H1 (cell line): ENCODE data around the gene BOD1L2. TPM values are rescaled to one million over a fixed set of nuclear protein-coding genes. Genes with fewer than 3 reads are reported as not detected.

Experiments
- CTCF ChIA-PET: fragments of 300-600 bp; sonication (Branson Sonifier 250); formaldehyde crosslinking; loops from one replicate; lab custom pipeline; 2021; ENCODE audit not compliant: partially characterized antibody; lab: Charles Lee
- POLR2A ChIA-PET: fragments of 300-600 bp; sonication (Branson Sonifier 250); formaldehyde crosslinking; loops from one replicate; lab custom pipeline; 2021; ENCODE audit warnings: inconsistent platforms; ENCODE audit not compliant: partially characterized antibody; lab: Charles Lee
- DNase-seq, 2 experiments: peaks; one replicate each; pipeline versions ENCODE4 v3.0.0 to v3.0.0-alpha.2; 2010 to 2022; ENCODE audit warnings: low spot score in 2 of 2, low read depth in 1 of 2, mixed read lengths in 1 of 2
- FAIRE-seq: peaks from 2 replicates; lab custom pipeline; 2011; peaks lifted over from hg19 to GRCh38; lab: Jason Lieb, UNC
- H2AFZ ChIP-seq: 2 replicates; pipeline ENCODE4 v1.8.1; 2012; ENCODE audit warnings: low read length, inconsistent platforms
- H2AK5ac ChIP-seq: 2 replicates; pipeline ENCODE4 v1.6.1; 2013; ENCODE audit warnings: low read depth, low read length
- H2BK120ac ChIP-seq: replicated peaks from 2 replicates; pipeline ENCODE3; 2013; ENCODE audit warnings: low read depth, low read length, inconsistent platforms
- H2BK12ac ChIP-seq: 2 replicates; pipeline ENCODE4 v1.6.1; 2013; ENCODE audit warnings: low read depth, low read length
- H2BK15ac ChIP-seq: 2 replicates; pipeline ENCODE4 v1.6.1; 2013; ENCODE audit warnings: low read length
- H2BK20ac ChIP-seq: 2 replicates; pipeline ENCODE4 v1.6.1; 2013; ENCODE audit warnings: low read length
- H2BK5ac ChIP-seq: 2 replicates; pipeline ENCODE4 v1.6.1; 2013; ENCODE audit warnings: low read depth, low read length
- H3K14ac ChIP-seq: 2 replicates; pipeline ENCODE4 v1.6.1; 2013; ENCODE audit warnings: inconsistent platforms; ENCODE audit not compliant: insufficient read length
- H3K18ac ChIP-seq: 2 replicates; pipeline ENCODE4 v1.6.1; 2013; ENCODE audit warnings: low read length; ENCODE audit errors: extremely low read depth
- H3K23ac ChIP-seq: 2 replicates; pipeline ENCODE4 v1.6.1; 2013; ENCODE audit warnings: inconsistent platforms; ENCODE audit not compliant: insufficient read length
- H3K23me2 ChIP-seq: 2 replicates; pipeline ENCODE4 v1.6.1; 2013; ENCODE audit warnings: low read depth, low read length
- H3K27ac ChIP-seq: 2 replicates; pipeline ENCODE4 v1.6.1; 2011; ENCODE audit warnings: low read depth, low read length, inconsistent platforms
- H3K27me3 ChIP-seq, 4 experiments: replicated peaks in 1 of 4; 1 replicate in 1 of 4; 2 replicates in 3 of 4; pipeline versions ENCODE4 v1.6.1 to v1.8.1; 2011 to 2013; ENCODE audit warnings: low read length in 3 of 4, mild to moderate bottlenecking in 3 of 4, inconsistent platforms in 2 of 4, mixed read lengths in 2 of 4, moderate library complexity in 1 of 4; ENCODE audit not compliant: control insufficient read depth in 3 of 4, insufficient read depth in 3 of 4; ENCODE audit errors: extremely low read depth in 1 of 4
- H3K36me3 ChIP-seq, 4 experiments: 2 replicates each; pipeline versions ENCODE4 v1.6.1 to v1.8.1; 2011 to 2013; ENCODE audit warnings: mild to moderate bottlenecking in 4 of 4, low read length in 3 of 4, moderate library complexity in 2 of 4, control low read depth in 1 of 4, inconsistent platforms in 1 of 4; ENCODE audit not compliant: insufficient read depth in 4 of 4, control insufficient read depth in 2 of 4
- H3K4ac ChIP-seq: replicated peaks from 2 replicates; pipeline ENCODE3; 2013; ENCODE audit warnings: low read length, low read depth, mixed read lengths, inconsistent platforms; ENCODE audit not compliant: insufficient read length
- H3K4me1 ChIP-seq, 4 experiments: replicated peaks in 1 of 4; 1 replicate in 1 of 4; 2 replicates in 3 of 4; pipeline versions ENCODE4 v1.6.1 to v1.8.1; 2011 to 2013; ENCODE audit warnings: low read length in 3 of 4, inconsistent platforms in 2 of 4, mixed read lengths in 1 of 4; ENCODE audit not compliant: insufficient read depth in 4 of 4, control insufficient read depth in 3 of 4
- H3K4me2 ChIP-seq, 2 experiments: 2 replicates each; pipeline versions ENCODE4 v1.6.1 to v1.8.1; 2011 to 2013; ENCODE audit warnings: low read depth in 2 of 2, low read length in 2 of 2, control low read depth in 1 of 2, inconsistent platforms in 1 of 2, mild to moderate bottlenecking in 1 of 2; ENCODE audit not compliant: insufficient read depth in 1 of 2
- H3K4me3 ChIP-seq, 4 experiments: fragments of 200-600, 300-600 bp in 1 of 4; sonication (generic), shearing (Covaris generic), sonication (Bioruptor Twin) in 1 of 4; 2 replicates each; pipeline versions ENCODE4 v1.5.1 to v1.8.1; 2011 to 2016; ENCODE audit warnings: low read length in 4 of 4, low read depth in 3 of 4, control low read depth in 2 of 4, inconsistent platforms in 2 of 4, mild to moderate bottlenecking in 2 of 4, mixed read lengths in 1 of 4, moderate library complexity in 1 of 4; ENCODE audit not compliant: insufficient read depth in 2 of 4; ENCODE audit errors: extremely low read depth in 1 of 4
- H3K56ac ChIP-seq: replicated peaks from 2 replicates; pipeline ENCODE3; 2013; ENCODE audit warnings: low read depth, mild to moderate bottlenecking, mixed read lengths, low read length, inconsistent platforms; ENCODE audit not compliant: insufficient read length
- H3K79me1 ChIP-seq: 2 replicates; pipeline ENCODE4 v1.6.1; 2013; ENCODE audit warnings: low read depth, low read length, control low read depth
- H3K79me2 ChIP-seq, 2 experiments: 2 replicates each; pipeline versions ENCODE4 v1.6.1 to v1.8.1; 2012 to 2013; ENCODE audit warnings: low read length in 2 of 2, mild to moderate bottlenecking in 2 of 2, inconsistent platforms in 1 of 2; ENCODE audit not compliant: insufficient read depth in 2 of 2, control insufficient read depth in 1 of 2
- H3K9ac ChIP-seq, 4 experiments: replicated peaks in 1 of 4; 1 replicate in 1 of 4; 2 replicates in 3 of 4; pipeline versions ENCODE4 v1.6.1 to v1.8.1; 2011 to 2013; ENCODE audit warnings: low read depth in 3 of 4, low read length in 3 of 4, control low read depth in 2 of 4, mild to moderate bottlenecking in 2 of 4, moderate library complexity in 2 of 4, inconsistent platforms in 1 of 4; ENCODE audit errors: extremely low read depth in 1 of 4
- H3K9me3 ChIP-seq, 2 experiments: 2 replicates each; pipeline versions ENCODE4 v1.6.1 to v1.8.1; 2012 to 2013; ENCODE audit warnings: mild to moderate bottlenecking in 2 of 2, moderate library complexity in 2 of 2, control low read depth in 1 of 2, inconsistent platforms in 1 of 2, low read depth in 1 of 2, low read length in 1 of 2, mixed read lengths in 1 of 2; ENCODE audit not compliant: insufficient read depth in 2 of 2
- H4K20me1 ChIP-seq, 2 experiments: replicated peaks in 1 of 2; 2 replicates each; pipeline versions ENCODE3 to v1.8.1; 2011 to 2013; ENCODE audit warnings: inconsistent platforms in 2 of 2, low read length in 2 of 2, mild to moderate bottlenecking in 1 of 2; ENCODE audit not compliant: insufficient read depth in 2 of 2, control insufficient read depth in 1 of 2
- H4K5ac ChIP-seq: 2 replicates; pipeline ENCODE4 v1.6.1; 2013; ENCODE audit warnings: low read length, low read depth, mixed read lengths, inconsistent platforms; ENCODE audit not compliant: insufficient read length
- H4K8ac ChIP-seq: 2 replicates; pipeline ENCODE4 v1.8.0; 2013; ENCODE audit warnings: mild to moderate bottlenecking, moderate library complexity, low read length, inconsistent platforms; ENCODE audit not compliant: insufficient read depth; ENCODE audit errors: extremely low read depth
- H4K91ac ChIP-seq: replicated peaks from 2 replicates; pipeline ENCODE3; 2013; ENCODE audit warnings: low read length, mixed read lengths, inconsistent platforms; ENCODE audit not compliant: insufficient read length
- CREB1 ChIP-seq: IDR thresholded peaks from 2 replicates; pipeline ENCODE4 v1.6.1; 2012; ENCODE audit warnings: inconsistent platforms
- FOSL1 ChIP-seq: IDR thresholded peaks from 2 replicates; pipeline ENCODE4 v1.6.1; 2011; ENCODE audit warnings: mild to moderate bottlenecking, low read depth, low read length, moderate library complexity; ENCODE audit not compliant: insufficient read depth
- SP1 ChIP-seq: IDR thresholded peaks from 2 replicates; pipeline ENCODE4 v1.6.1; 2011; ENCODE audit warnings: low read depth, low read length
- TEAD4 ChIP-seq: IDR thresholded peaks from 2 replicates; pipeline ENCODE4 v1.6.1; 2012; ENCODE audit warnings: low read depth, low read length, inconsistent platforms, mixed read lengths
- WGBS, 2 experiments: shearing (Covaris generic) in 1 of 2; methylation state at CpG; one replicate each; pipeline versions ENCODE4 v1.1.6 to v1.1.7; 2013 to 2015; ENCODE audit warnings: low lambda C conversion rate in 2 of 2, mixed read lengths in 2 of 2, inconsistent platforms in 1 of 2, low coverage in 1 of 2, missing lambda C conversion rate in 1 of 2; ENCODE audit not compliant: insufficient replicate concordance in 2 of 2, insufficient coverage in 1 of 2, insufficient read length in 1 of 2; ENCODE audit errors: extremely low coverage in 1 of 2, missing lambda C conversion rate in 1 of 2; 5-methylcytosine and 5-hydroxymethylcytosine counted together
- polyA plus RNA-seq, 7 experiments: library from polyadenylated mRNA; depleted of rRNA in 3 of 7; stranded (reverse) in 5 of 7; unstranded in 2 of 7; fragments of >200 nt in 5 of 7; fragments of 200-250 nt in 2 of 7; gene quantifications; 1 replicate in 5 of 7; 2 replicates in 1 of 7; 4 replicates in 1 of 7; pipeline versions ENCODE4 v1.2.1 to v1.2.3, GENCODE V29; 2011 to 2013; ENCODE audit warnings: missing spikeins in 2 of 7, mixed read lengths in 2 of 7
- total RNA-seq: library from RNA; stranded (reverse); fragmentation: NEBNext Ultra II Directional; extraction: Animal tissue kit (Norgen Biotek cat#: 25700); gene quantifications from 2 replicates; pipeline ENCODE4 v1.2.1, GENCODE V29; 2021

Gene BOD1L2
- total and polyA plus RNA-seq, 2 of the 8 experiments (the other 6 are each of a cell fraction or from before 2014, with no cell fraction given) = not detected

- Histone ChIP-seq H3K27me3 (no peaks in the 10 kb centered on the region), H4K8ac (no peak overlapping the region), H2BK12ac (no peak overlapping the region), H2BK120ac (no peak overlapping the region), H2AK5ac (no peak overlapping the region), H3K9ac (no peak overlapping the region), H3K23ac (no peak overlapping the region), H3K4ac (no peak overlapping the region), H3K27ac (no peak overlapping the region), H2BK15ac (no peak overlapping the region), H3K56ac (no peak overlapping the region), H3K79me1 (no peaks in the 10 kb centered on the region), H4K20me1 (no peaks in the 10 kb centered on the region), H3K4me1 (no peaks in the 10 kb centered on the region), H4K5ac (no peak overlapping the region), H2AFZ (no peak overlapping the region), H3K18ac (no peak overlapping the region), H3K4me3 (no peak overlapping the region), H3K36me3 (no peaks in the 10 kb centered on the region), H3K4me2 (no peak overlapping the region), H3K14ac (no peak overlapping the region), H3K9me3 (peaks cover 3 to 5% of the 10 kb centered on the region in 2 experiments; a peak in 3 of 4 replicates), H3K23me2 (no peaks in the 10 kb centered on the region), H3K79me2 (no peaks in the 10 kb centered on the region), H2BK20ac (no peak overlapping the region), H4K91ac (no peak overlapping the region), H2BK5ac (no peak overlapping the region)
- 100% methylated on average over 1 of the region's 1 CpG; no CpG with 5 or more reads in 1 of the 2 experiments for WGBS, 2 experiments
- no peak for DNase-seq
- CTCF ChIA-PET = interaction anchor here (1.2 kb wide), 1 partner anchor 36 kb away, joined by 5 read pairs; no protein-coding TSS in a partner anchor
- no peak for FAIRE-seq
- POLR2A ChIA-PET = no interaction called here
- TF ChIP-seq FOSL1 = no peak
- TF ChIP-seq SP1 = no peak
- TF ChIP-seq CREB1 = no peak
- no peak for TF ChIP-seq TEAD4
These were observed 24.1 kb downstream of the BOD1L2 start for GRCh38 chr18:57171026-57171425.
